Measurements from ENCODE around the gene EHMT1.

EHMT1 gene

DNA sequence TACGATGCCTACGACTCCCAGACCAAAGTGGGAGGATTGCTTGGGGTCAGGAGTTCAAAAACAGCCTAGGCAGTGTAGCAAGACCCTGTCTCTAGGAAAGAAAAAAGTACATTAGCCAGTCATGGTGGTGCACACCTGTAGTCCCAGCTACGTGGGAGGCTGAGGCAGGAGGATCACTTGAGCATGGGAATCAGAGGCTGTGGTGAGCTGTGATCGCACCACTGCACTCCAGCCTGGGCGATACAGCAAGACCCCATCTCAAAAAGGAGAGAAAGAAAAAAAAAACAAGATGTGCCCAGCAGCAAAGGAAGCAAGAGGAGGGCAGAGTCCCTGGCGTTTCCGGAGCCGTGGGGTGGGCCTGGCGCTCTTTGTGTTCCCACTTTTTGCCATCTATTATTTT lies 179.3 kb downstream of the EHMT1 start:
- DNase-seq: no peak
- Histone ChIP-seq H3K9me3 (replicated peaks; ENCODE audit: insufficient read depth, low read length) (no peaks in the 10 kb centered on the region), H3K27me3 (replicated peaks; ENCODE audit: insufficient read depth, low read length) (no peaks in the 10 kb centered on the region), H3F3A (ENCODE audit: insufficient read depth, low read length) (no peaks in the 10 kb centered on the region), H3K9me2 (replicated peaks; ENCODE audit: insufficient read depth, low read length) (no peaks in the 10 kb centered on the region), H3K4me3 (ENCODE audit: low read length) (no peak overlapping the region), H2AFZ (ENCODE audit: low read length) (no peak overlapping the region), H3K27ac (ENCODE audit: low read length) (no peak overlapping the region), H3K4me1 (ENCODE audit: low read length) (no peaks in the 10 kb centered on the region), H3K9ac (ENCODE audit: low read length) (no peak overlapping the region), H3K79me2 (ENCODE audit: low read length) (no peaks in the 10 kb centered on the region), H3K36me3 (replicated peaks; ENCODE audit: insufficient read depth, low read length) (no peaks in the 10 kb centered on the region), H3K4me2 (ENCODE audit: low read depth, low read length) (no peak overlapping the region), H4K20me1 (ENCODE audit: insufficient read depth, low read length) (no peaks in the 10 kb centered on the region)
- no peak for TF ChIP-seq EZH2 (optimal IDR thresholded peaks at IDR 0.05; ENCODE audit: low read depth, low read length)
- TF ChIP-seq, protein P1, sequence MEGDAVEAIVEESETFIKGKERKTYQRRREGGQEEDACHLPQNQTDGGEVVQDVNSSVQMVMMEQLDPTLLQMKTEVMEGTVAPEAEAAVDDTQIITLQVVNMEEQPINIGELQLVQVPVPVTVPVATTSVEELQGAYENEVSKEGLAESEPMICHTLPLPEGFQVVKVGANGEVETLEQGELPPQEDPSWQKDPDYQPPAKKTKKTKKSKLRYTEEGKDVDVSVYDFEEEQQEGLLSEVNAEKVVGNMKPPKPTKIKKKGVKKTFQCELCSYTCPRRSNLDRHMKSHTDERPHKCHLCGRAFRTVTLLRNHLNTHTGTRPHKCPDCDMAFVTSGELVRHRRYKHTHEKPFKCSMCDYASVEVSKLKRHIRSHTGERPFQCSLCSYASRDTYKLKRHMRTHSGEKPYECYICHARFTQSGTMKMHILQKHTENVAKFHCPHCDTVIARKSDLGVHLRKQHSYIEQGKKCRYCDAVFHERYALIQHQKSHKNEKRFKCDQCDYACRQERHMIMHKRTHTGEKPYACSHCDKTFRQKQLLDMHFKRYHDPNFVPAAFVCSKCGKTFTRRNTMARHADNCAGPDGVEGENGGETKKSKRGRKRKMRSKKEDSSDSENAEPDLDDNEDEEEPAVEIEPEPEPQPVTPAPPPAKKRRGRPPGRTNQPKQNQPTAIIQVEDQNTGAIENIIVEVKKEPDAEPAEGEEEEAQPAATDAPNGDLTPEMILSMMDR (IDR thresholded peaks at IDR 0.05; ENCODE audit: low read length): no peak
- no peak for TF ChIP-seq EZH2phosphoT487 (IDR thresholded peaks at IDR 0.05; ENCODE audit: low read length)

DNA sequence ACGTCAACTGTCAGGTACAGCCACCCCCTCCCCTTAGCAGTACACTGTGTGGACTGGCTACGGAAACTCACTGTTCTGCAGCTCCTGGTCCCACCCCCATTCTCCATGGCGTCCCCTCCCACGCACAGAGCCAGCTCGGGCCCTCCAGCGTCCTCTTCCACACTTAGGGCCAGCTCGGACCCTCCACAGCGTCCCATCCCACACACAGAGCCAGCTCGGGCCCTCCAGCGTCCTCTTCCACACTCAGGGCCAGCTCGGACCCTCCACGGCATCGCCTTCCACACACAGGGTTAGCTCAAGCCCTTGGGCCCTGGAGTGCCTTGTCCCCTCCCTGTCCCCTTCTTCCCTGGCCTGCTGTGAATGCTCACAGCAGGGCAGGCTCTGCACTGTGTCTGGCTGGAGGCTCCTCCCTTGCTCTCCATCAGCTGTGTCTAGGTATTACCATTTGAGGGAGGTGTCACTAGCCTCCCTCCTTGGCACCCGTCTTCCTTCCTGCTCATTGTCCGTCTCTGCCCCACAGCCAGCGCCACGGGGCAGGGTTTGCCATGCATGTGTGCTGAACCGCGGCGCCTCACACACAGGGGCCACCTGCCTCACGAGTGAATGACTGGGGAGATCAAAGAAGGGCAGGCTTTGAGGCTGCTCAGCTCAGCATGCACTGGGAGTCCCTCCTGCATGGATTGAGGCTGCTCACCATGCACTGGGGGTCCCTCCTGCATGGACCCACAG lies 180.3 kb downstream of the EHMT1 start:
- Histone ChIP-seq H3F3A (ENCODE audit: insufficient read depth, low read length) (no peaks in the 10 kb centered on the region), H4K20me1 (ENCODE audit: insufficient read depth, low read length) (no peaks in the 10 kb centered on the region), H3K9me3 (replicated peaks; ENCODE audit: insufficient read depth, low read length) (no peaks in the 10 kb centered on the region), H3K4me2 (ENCODE audit: low read depth, low read length) (no peak overlapping the region), H2AFZ (ENCODE audit: low read length) (no peak overlapping the region), H3K27ac (ENCODE audit: low read length) (no peak overlapping the region), H3K9ac (ENCODE audit: low read length) (no peak overlapping the region), H3K9me2 (replicated peaks; ENCODE audit: insufficient read depth, low read length) (no peaks in the 10 kb centered on the region), H3K36me3 (replicated peaks; ENCODE audit: insufficient read depth, low read length) (no peaks in the 10 kb centered on the region), H3K27me3 (replicated peaks; ENCODE audit: insufficient read depth, low read length) (no peaks in the 10 kb centered on the region), H3K79me2 (ENCODE audit: low read length) (no peaks in the 10 kb centered on the region), H3K4me1 (ENCODE audit: low read length) (no peaks in the 10 kb centered on the region), H3K4me3 (ENCODE audit: low read length) (no peak overlapping the region)
- TF ChIP-seq, protein P1 (IDR thresholded peaks at IDR 0.05; ENCODE audit: low read length): no peak
- TF ChIP-seq EZH2phosphoT487 (IDR thresholded peaks at IDR 0.05; ENCODE audit: low read length): no peak
- TF ChIP-seq EZH2 (optimal IDR thresholded peaks at IDR 0.05; ENCODE audit: low read depth, low read length): no peak
- DNase-seq: no peak

DNA sequence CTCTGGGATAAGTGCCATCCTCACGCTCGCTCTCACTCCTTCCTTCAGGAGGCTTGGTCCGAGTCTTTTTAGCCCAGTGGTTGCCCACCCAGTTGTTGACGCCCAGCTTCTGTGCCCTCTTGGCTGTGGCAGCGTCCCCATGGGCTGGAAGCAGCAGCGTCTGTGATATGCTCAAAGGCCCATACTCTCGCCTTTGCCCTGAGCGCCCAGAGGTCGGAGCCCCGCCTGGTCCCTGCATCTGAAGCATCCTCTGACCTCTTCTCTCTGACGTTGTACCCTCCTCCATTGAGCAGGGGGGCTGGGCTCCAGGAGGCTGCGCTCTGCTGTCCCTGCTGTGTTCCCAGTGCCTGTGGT lies 180.8 kb downstream of the EHMT1 start:
- Histone ChIP-seq H3K4me1 (ENCODE audit: low read length) (no peaks in the 10 kb centered on the region), H3K79me2 (ENCODE audit: low read length) (no peaks in the 10 kb centered on the region), H3K36me3 (replicated peaks; ENCODE audit: insufficient read depth, low read length) (no peaks in the 10 kb centered on the region), H4K20me1 (ENCODE audit: insufficient read depth, low read length) (no peaks in the 10 kb centered on the region), H2AFZ (ENCODE audit: low read length) (no peak overlapping the region), H3K4me3 (ENCODE audit: low read length) (no peak overlapping the region), H3K4me2 (ENCODE audit: low read depth, low read length) (no peak overlapping the region), H3F3A (ENCODE audit: insufficient read depth, low read length) (no peaks in the 10 kb centered on the region), H3K9me2 (replicated peaks; ENCODE audit: insufficient read depth, low read length) (no peaks in the 10 kb centered on the region), H3K27ac (ENCODE audit: low read length) (no peak overlapping the region), H3K9me3 (replicated peaks; ENCODE audit: insufficient read depth, low read length) (no peaks in the 10 kb centered on the region), H3K27me3 (replicated peaks; ENCODE audit: insufficient read depth, low read length) (no peaks in the 10 kb centered on the region), H3K9ac (ENCODE audit: low read length) (no peak overlapping the region)
- DNase-seq: no peak
- TF ChIP-seq, protein P1 (IDR thresholded peaks at IDR 0.05; ENCODE audit: low read length): no peak
- TF ChIP-seq EZH2 (optimal IDR thresholded peaks at IDR 0.05; ENCODE audit: low read depth, low read length) (no peak), EZH2phosphoT487 (IDR thresholded peaks at IDR 0.05; ENCODE audit: low read length) (no peak)

Data from MM.1S (cell line).